GM19023 (cell line): ENCODE results near the gene PSD2.

ENCODE experiments used
- ATAC-seq: cut with Tn5 transposase; IDR thresholded peaks from one replicate; pipeline ENCODE4 v1.9.1; 2021; ENCODE audit warnings: mild to moderate bottlenecking, moderate library complexity; ENCODE audit not compliant: unreplicated experiment

PSD2 gene

DNA sequence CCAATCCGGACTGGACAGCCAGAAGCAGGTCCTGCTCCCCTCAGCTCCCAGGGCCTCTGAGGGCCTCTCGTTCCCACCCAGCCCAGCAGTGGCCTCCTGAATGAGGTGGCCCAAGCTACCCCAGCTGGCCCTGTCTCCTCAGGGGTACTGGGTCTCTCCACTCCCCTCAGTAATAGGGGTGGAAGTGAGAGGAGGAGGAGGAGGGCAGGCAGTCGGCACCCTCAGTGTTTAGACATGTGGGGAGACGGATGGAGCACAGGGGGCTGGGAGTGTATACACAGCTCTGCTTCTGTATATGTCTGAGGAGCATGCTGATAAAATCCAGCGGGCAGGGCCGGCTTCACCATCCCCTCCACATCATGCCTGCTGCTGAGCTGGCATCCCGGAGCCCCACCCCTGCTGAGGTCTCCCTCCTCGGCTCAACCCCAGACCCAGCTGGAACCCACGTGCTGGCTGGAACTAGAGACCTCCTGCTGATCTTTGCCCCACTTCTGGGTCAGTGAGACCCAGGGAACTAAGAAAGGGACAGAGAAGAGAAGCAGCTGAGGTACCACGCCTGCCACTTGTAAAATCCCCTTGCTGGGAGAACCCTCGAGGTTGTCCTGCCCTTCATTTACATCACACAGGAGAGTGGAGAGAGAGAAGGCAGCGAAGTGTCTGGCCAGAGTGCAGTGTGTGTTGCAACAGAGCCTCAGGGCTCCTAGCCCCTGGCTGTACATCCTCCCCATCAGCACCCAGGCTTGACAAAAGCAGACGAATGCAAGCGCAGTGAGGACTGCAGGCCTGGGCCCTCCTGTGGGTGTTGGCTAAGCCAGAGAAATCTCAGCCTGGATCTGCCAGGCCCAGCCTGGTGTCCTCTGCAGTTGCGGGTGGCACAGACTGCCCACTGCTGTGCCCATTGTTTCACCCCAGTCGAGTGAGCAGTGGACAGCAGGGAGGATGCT lies 77.5 kb downstream of the PSD2 start:
- ATAC-seq: no peak

GRCh38 chr5:139875957-139876356 lies 80.3 kb downstream of the PSD2 start:
- no peak for ATAC-seq

DNA sequence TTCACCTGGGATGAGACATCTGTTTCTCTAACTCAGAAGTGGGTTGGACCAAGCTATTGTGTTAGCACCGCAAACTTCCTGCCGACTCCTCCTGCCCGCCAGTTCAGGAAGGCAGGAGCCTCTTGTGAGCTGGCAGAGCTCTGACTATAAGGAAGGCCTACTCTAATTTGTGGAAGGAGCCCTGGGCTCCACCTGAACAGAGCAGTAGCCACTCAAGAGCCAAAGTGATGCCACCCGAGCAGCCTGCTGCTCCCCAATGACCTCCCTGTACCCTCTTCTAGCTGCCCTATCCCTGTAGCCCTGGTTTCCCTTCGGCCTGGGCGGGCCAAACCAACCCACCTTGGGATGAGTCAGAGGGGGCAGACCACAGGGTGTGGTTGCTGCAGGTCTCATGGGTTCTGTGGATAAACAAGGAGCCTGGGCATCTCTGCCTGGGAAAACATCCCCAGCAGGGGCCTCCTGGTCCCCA lies 81.6 kb downstream of the PSD2 start:
- no peak for ATAC-seq

DNA sequence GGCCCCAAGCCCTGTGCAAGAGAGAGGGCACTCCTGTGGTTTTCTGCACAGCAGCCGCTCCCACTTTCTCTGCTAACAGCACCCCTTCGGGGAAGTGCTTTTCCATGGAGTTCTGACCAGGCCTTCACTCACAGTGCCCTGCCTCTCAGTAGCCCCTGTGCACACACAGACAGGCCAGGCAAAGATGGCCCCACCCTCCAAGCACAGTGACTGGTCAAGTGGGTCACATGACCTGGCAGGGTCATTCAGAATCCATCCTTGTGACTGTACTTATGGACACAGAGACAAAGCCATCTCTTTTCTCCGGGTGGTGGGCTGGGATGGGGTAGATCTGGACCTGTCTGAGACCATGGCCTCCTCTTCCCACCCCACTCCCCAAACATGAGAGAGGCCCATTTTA lies 82.5 kb downstream of the PSD2 start:
- ATAC-seq: no peak

DNA sequence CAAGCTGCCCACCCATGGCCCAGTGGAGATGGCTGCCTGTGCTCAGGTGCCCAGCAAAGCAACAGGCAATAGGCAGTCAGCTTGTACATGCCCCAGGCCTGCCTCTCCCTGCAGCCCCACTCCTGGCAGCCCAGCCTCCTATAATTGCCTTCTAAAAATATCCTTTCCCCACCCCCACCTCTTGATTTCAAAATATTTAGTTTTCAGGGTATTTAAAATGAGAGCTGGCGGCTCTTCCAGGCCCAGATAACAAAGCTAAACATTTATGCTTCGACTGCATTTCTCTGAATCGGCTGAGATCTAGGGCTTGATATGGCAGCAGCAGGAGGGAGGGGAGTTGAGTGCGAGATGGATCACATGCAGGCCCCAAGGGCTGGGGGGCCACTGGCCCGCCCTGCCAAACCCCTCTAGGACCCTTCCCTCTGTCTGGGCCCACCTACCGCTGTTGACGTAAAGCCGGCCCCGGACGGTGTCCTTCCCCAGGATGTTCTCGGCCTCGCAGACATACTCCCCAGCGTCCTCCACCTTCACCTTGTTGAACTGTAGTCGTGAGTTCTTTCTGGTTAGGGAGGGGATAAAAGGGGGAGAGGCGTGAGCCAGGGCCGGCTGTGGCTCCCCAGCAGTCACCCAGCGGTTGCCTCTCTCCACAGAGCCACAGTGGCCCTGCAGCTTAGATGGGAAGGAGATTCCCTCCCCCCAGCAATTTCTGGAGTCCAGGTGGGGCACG lies 85.0 kb downstream of the PSD2 start:
- no peak for ATAC-seq

- ATAC-seq: no peak
Measured at GRCh38 chr5:139881143-139881733, 85.6 kb downstream of the PSD2 start.

- ATAC-seq: no peak
Measured at GRCh38 chr5:139882316-139882715, 86.7 kb downstream of the PSD2 start.

DNA sequence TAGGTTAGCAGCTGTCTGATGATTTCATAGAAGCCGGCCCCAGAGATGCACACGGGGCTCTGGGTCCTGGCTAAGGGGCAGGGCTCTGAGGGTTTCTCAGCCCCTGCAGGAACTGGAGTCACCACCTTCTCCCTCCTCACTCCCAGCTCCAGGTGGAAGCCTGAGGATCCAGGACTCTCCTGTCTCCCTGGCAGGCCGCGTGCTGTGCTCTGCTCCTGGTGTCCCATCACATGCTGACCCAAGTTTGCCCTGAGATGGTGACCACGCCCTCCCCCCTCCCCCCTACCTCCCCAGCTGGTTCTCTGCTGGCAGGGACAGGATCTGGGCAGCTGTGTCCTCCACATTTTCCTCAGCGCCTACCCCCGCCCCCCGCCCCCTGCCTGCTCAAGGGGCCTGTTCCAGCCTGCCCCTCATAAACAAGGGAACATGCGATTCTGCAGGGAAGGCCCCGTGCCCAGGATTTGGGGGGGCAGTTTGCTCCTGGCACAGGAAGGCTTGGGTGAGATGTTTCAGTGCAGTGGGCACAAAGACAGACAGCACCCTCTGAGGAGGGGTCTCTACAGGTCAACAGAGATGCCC lies 87.4 kb downstream of the PSD2 start:
- no peak for ATAC-seq

- no peak for ATAC-seq
Measured at GRCh38 chr5:139884144-139884543, 88.5 kb downstream of the PSD2 start.

GRCh38 chr5:139884734-139885133 lies 89.1 kb downstream of the PSD2 start:
- no peak for ATAC-seq

DNA sequence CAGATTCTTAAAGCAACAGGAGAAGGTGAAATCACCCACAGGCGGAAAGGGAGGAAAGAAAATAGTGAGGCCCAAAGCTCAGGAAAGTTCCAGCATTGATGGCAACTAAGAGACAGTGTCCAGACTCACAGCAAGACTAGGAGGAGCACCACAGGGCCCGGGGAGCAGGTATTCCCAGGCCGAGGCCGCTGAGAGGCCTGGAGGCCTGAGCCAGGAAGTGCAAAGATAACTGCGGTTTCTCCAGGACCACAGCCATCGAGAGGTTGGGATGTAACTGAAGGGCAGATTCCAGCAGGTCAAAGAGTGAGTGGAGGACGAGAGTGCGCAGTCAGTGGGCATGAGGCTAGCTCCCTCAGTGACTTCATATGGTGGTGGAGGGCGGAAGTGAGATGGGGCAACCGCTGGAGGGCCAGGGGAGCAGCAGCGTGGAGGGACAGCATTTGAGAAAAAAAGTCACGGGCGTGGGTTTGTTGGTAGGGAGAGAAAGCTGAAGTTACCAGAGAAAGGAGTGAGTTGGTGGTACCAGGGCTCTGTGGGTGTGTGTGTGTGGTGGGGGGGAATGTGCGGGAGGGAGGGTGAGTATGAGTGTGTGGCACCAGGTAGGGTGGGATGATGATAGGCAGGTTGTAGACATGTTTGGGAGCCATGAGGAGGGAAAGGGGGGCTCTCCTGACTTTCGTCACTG lies 89.7 kb downstream of the PSD2 start:
- ATAC-seq: no peak

DNA sequence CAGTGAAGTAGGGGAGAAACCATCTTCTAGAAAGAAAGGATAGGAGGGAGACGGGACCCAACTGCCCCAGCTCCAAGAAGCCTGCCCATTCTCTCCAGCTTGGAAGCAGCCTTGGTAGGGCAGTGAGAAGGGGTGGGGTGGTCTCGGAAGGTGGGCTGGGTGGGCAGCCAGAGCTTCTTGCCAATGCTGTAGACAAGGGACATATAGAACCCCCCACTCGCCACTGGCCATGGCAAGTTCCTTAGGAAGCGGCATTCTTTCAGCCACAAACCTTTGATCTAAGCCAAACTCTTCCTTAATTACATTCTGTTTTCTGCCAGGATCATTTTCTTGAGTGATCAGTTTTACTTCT lies 90.2 kb downstream of the PSD2 start:
- no peak for ATAC-seq

DNA sequence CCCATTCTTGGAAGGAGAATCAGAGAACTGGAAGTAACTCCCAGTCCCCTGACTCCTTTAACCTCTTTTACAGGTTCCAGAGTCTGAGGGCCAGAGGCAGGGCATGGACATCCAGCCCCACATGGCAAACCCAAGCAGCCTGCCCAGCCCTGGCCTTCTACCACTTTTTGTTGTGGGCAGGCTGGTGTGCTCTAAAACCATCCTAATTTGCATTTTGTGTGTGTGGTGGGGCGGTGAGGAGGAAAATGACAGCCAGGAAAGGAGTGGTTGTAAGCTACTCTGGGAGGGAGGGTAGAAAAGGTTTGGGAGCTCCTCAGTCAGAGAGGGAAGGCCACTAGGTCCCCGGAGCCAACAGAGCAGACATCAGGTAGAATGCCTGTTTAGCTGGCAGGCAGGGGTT lies 90.6 kb downstream of the PSD2 start:
- no peak for ATAC-seq

- no peak for ATAC-seq
Measured at GRCh38 chr5:139888370-139888769, 92.8 kb downstream of the PSD2 start.

DNA sequence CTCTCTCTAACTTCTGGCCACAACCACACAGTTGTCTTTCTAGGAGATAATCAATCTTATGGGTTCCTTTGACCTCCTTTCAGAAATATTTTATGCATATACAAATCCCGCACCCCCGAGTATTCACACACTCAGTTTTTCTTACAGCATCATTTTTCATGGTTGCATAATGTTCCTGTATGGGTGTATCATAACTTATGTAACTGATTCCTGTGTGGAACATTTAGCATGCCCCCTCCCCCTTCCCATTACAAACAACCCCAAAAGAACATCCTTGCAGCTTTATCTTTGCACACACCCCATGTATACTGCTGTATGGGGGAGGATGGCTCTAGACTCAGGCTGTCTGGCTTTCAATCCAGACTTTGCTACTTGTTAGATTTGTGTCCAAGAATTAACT lies 93.8 kb downstream of the PSD2 start:
- no peak for ATAC-seq

- ATAC-seq: no peak
Measured at GRCh38 chr5:139893873-139894272, 98.3 kb downstream of the PSD2 start.
